NCI-H510A treated with DMSO at 0.1 percent for 48 hours (cell line): ENCODE measurements around the gene DOCK1.
"Not testable (repeated sequence)": the region's sequence is repeated elsewhere in the genome, so short reads cannot be mapped to it uniquely, and the experiment has no call there.

Source experiments
- DNase-seq: peaks from one replicate; lab custom pipeline; 2025; lab: John Stamatoyannopoulos, UW

Gene DOCK1

GRCh38 chr10:126904818-126905701 lies at the start of gene DOCK1:
Gene DOCK1, plus strand, starts transcription at chr10:126905428. Its CDS starts 90 bp downstream, at chr10:126905518.
- DNase-seq = peak; percentile 61

GRCh38 chr10:126857178-126857806 lies 47.9 kb upstream of the DOCK1 start:
- DNase-seq = no peak

GRCh38 chr10:126867567-126868365 lies 37.5 kb upstream of the DOCK1 start:
- no peak for DNase-seq

- no peak for DNase-seq
Observed at GRCh38 chr10:126868371-126868770, 36.9 kb upstream of the DOCK1 start.

GRCh38 chr10:126872135-126872534 lies 33.1 kb upstream of the DOCK1 start:
- DNase-seq = no peak

GRCh38 chr10:126872768-126873167 lies 32.5 kb upstream of the DOCK1 start:
- DNase-seq = no peak

GRCh38 chr10:126876456-126876855 lies 28.8 kb upstream of the DOCK1 start:
- no peak for DNase-seq

- DNase-seq = no peak
Observed at GRCh38 chr10:126877390-126877789, 27.8 kb upstream of the DOCK1 start.

- DNase-seq = no peak
Observed at GRCh38 chr10:126878594-126878993, 26.6 kb upstream of the DOCK1 start.

GRCh38 chr10:126880926-126881325 lies 24.3 kb upstream of the DOCK1 start:
- DNase-seq = no peak

GRCh38 chr10:126882055-126882454 lies 23.2 kb upstream of the DOCK1 start:
- not testable (repeated sequence) for DNase-seq

- DNase-seq = not testable (repeated sequence)
Observed at GRCh38 chr10:126888436-126888835, 16.8 kb upstream of the DOCK1 start.

GRCh38 chr10:126889421-126889820 lies 15.8 kb upstream of the DOCK1 start:
- DNase-seq = no peak

GRCh38 chr10:126890797-126891196 lies 14.4 kb upstream of the DOCK1 start:
- not testable (repeated sequence) for DNase-seq

GRCh38 chr10:126892226-126893175 lies 12.7 kb upstream of the DOCK1 start:
- no peak for DNase-seq

GRCh38 chr10:126893206-126893605 lies 12.0 kb upstream of the DOCK1 start:
- no peak for DNase-seq

- DNase-seq = no peak
Observed at GRCh38 chr10:126893841-126894240, 11.4 kb upstream of the DOCK1 start.

- peak; percentile 44 for DNase-seq
Observed at GRCh38 chr10:126895214-126895781, 9.9 kb upstream of the DOCK1 start.

GRCh38 chr10:126898460-126898859 lies 6.8 kb upstream of the DOCK1 start:
- no peak for DNase-seq

- DNase-seq = not testable (repeated sequence)
Observed at GRCh38 chr10:126899529-126899928, 5.7 kb upstream of the DOCK1 start.

- no peak for DNase-seq
Observed at GRCh38 chr10:126902157-126902556, 3.1 kb upstream of the DOCK1 start.
